ENCODE measurements around the gene GNAI3. TPM values are rescaled to one million over a fixed set of nuclear protein-coding genes. Genes with fewer than 3 reads are reported as not detected.

Gene GNAI3
- polyA plus RNA-seq, 1 donor from 2014 or later: 10.6 TPM

GRCh38 chr1:109625601-109626560 is 77.5 kb downstream of the GNAI3 start (continued):
- no peak for TF ChIP-seq REST (IDR thresholded peaks at IDR 0.05; ENCODE audit: borderline replicate concordance)

GRCh38 chr1:109626682-109627408 is 78.4 kb downstream of the GNAI3 start:
- Histone ChIP-seq H3K27ac (ENCODE audit: low read length) (no peak overlapping the region), H3F3A (ENCODE audit: insufficient read depth, low read length, poor library complexity, severe bottlenecking) (no peaks in the 10 kb centered on the region), H4K20me1 (ENCODE audit: insufficient read depth) (no peaks in the 10 kb centered on the region), H3K9me2 (ENCODE audit: insufficient read depth, low read length) (no peaks in the 10 kb centered on the region), H3K4me3 (ENCODE audit: low read length) (no peak overlapping the region), H3K27me3 (ENCODE audit: insufficient read depth, low read depth, low read length) (no peaks in the 10 kb centered on the region), H2AFZ (ENCODE audit: low read depth, low read length) (no peak overlapping the region), H3K79me2 (replicated peaks; ENCODE audit: insufficient read depth, low read length) (peaks cover 22% of the 10 kb centered on the region), H3K4me2 (ENCODE audit: low read length) (no peak overlapping the region), H3K36me3 (ENCODE audit: insufficient read depth, low read length) (no peaks in the 10 kb centered on the region), H3K9ac (ENCODE audit: low read length) (no peak overlapping the region), H3K9me3 (ENCODE audit: low read length) (no peaks in the 10 kb centered on the region)
- TF ChIP-seq POLR2AphosphoS5 (IDR thresholded peaks at IDR 0.05) (no peak), RAD21 (conservative IDR thresholded peaks at IDR 0.05) (no peak), EP300 (conservative IDR thresholded peaks at IDR 0.05; ENCODE audit: poor library complexity, severe bottlenecking) (no peak), REST (IDR thresholded peaks at IDR 0.05; ENCODE audit: borderline replicate concordance) (no peak), SMC3 (conservative IDR thresholded peaks at IDR 0.05; ENCODE audit: poor library complexity) (no peak), CTCF (IDR thresholded peaks at IDR 0.05; ENCODE audit: poor library complexity, severe bottlenecking) (no peak)

Measured in neural cell (in vitro differentiated cells).